ENCODE measurements around the gene IRS2. TPM values are rescaled to one million over a fixed set of nuclear protein-coding genes. Genes with fewer than 3 reads are reported as not detected.

IRS2 gene
- total RNA-seq, 1 experiment from 2014 or later, result 5.9 TPM

GRCh38 chr13:109737046-109737573 lies 49.3 kb downstream of the IRS2 start:
- DNase-seq (ENCODE audit: low read depth, low spot score), result no peak
- POLR2A ChIA-PET, result no interaction called here
- in situ Hi-C loops (cut with HindIII; ENCODE audit: low pct_unique_long_range_greater_than_20kb, low sequenced_read_pairs), result no loop called here
- no peak for ATAC-seq
- Histone ChIP-seq H3K4me3 (ENCODE audit: low read depth in 2 of 2, low read length in 2 of 2) (no peak overlapping the region), H3K27me3 (ENCODE audit: control insufficient read depth, insufficient read depth, low read length) (no peaks in the 10 kb centered on the region), H3K36me3 (ENCODE audit: control insufficient read depth, insufficient read depth, low read length) (no peaks in the 10 kb centered on the region), H3K9me3 (ENCODE audit: control insufficient read depth, insufficient read depth, low read depth, low read length) (no peaks in the 10 kb centered on the region), H3K27ac (ENCODE audit: low read length) (no peak overlapping the region), H3K4me1 (ENCODE audit: control insufficient read depth, insufficient read depth, low read length) (no peaks in the 10 kb centered on the region)
- CTCF ChIA-PET, result no interaction called here
- intact Hi-C loops (cut with micrococcal nuclease; ENCODE audit: unreplicated experiment), result no loop called here
- TF ChIP-seq POLR2AphosphoS5 (IDR thresholded peaks at IDR 0.05; ENCODE audit: low read depth, low read length) (no peak), TCF7L2 (IDR thresholded peaks at IDR 0.05; ENCODE audit: low read depth, low read length) (no peak), REST (IDR thresholded peaks at IDR 0.05; ENCODE audit: insufficient read depth in 1 of 2, low read depth in 2 of 2, low read length in 1 of 2) (no peak), CTCF (IDR thresholded peaks at IDR 0.05) (no peak), SIN3A (IDR thresholded peaks at IDR 0.05; ENCODE audit: borderline replicate concordance, insufficient read depth, low read depth, low read length) (no peak)
- no TSS peak for BruUV-seq (replicated peaks)

DNA sequence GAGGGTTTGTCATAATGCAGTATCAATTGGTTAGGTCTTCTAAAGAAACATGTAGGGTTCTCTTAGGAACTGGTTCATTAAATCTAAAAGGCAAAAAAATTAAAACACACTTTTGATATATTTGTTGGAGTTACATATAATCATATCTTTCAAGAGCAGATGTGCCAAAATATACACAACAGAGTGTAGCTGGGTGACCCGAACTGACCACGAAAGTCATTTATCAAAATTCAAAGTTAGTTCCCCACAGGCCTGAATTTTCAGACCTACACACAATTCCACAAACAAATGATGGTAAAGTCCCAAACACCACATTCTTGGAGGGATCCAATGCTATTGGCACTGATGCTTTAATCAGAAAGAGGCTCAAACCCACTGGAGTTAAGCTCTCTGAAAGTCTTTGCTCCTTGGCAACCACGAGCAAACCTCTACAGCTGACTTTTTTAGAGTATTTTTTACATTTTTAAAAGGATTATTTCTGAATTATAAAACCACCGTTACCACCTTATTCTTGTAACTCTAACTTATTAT lies 50.9 kb downstream of the IRS2 start:
- POLR2A ChIA-PET, result no interaction called here
- CTCF ChIA-PET, result no interaction called here
- no TSS peak for BruUV-seq (replicated peaks)
- Histone ChIP-seq H3K36me3 (ENCODE audit: control insufficient read depth, insufficient read depth, low read length) (no peaks in the 10 kb centered on the region), H3K9me3 (ENCODE audit: control insufficient read depth, insufficient read depth, low read depth, low read length) (no peaks in the 10 kb centered on the region), H3K27ac (ENCODE audit: low read length) (no peak overlapping the region), H3K4me1 (ENCODE audit: control insufficient read depth, insufficient read depth, low read length) (no peaks in the 10 kb centered on the region), H3K27me3 (ENCODE audit: control insufficient read depth, insufficient read depth, low read length) (no peaks in the 10 kb centered on the region), H3K4me3 (ENCODE audit: low read depth in 2 of 2, low read length in 2 of 2) (no peak overlapping the region)
- in situ Hi-C loops (cut with HindIII; ENCODE audit: low pct_unique_long_range_greater_than_20kb, low sequenced_read_pairs) (no loop called here), intact Hi-C loops (cut with micrococcal nuclease; ENCODE audit: unreplicated experiment) (no loop called here)
- ATAC-seq (no peak), DNase-seq (ENCODE audit: low read depth, low spot score) (no peak)
- TF ChIP-seq TCF7L2 (IDR thresholded peaks at IDR 0.05; ENCODE audit: low read depth, low read length) (no peak), SIN3A (IDR thresholded peaks at IDR 0.05; ENCODE audit: borderline replicate concordance, insufficient read depth, low read depth, low read length) (no peak), POLR2AphosphoS5 (IDR thresholded peaks at IDR 0.05; ENCODE audit: low read depth, low read length) (no peak), CTCF (IDR thresholded peaks at IDR 0.05) (no peak), REST (IDR thresholded peaks at IDR 0.05; ENCODE audit: insufficient read depth in 1 of 2, low read depth in 2 of 2, low read length in 1 of 2) (no peak)
